ENCODE measurements around the gene MYH4. TPM values are rescaled to one million over a fixed set of nuclear protein-coding genes. Genes with fewer than 3 reads are reported as not detected.

The MYH4 gene
- total RNA-seq, 4 donors from 2014 or later, result not detected

DNA sequence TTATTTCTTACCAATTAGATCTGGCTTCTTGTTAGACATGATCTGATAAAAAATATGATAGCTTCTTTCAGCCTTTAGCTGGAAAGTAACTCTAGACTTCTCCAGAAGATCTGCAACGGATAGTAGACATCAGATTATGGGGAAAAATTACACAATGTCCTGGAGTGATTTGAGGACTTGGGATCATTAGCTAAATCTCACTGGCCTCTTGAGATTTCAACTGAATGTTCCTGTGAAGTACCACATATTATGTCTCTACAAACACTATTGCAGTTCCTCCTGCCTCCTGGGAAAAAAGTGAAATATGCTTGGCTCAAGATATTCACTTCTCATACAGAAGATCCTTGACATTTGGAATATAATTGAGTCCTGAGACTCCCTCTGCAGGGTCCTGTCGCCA lies 43.5 kb upstream of the MYH4 start:
- no peak for DNase-seq
- Histone ChIP-seq H3K27ac (no peak overlapping the region), H3K36me3 (no peaks in the 10 kb centered on the region), H3K4me1 (no peaks in the 10 kb centered on the region), H3K27me3 (no peaks in the 10 kb centered on the region), H3K4me3 (no peak overlapping the region), H3K9me3 (no peaks in the 10 kb centered on the region)
- intact Hi-C loops (cut with DNase I), result no loop called here
- WGBS, 2 donors, result 44 to 60% methylated on average over 2 of the region's 2 CpGs
- no peak for TF ChIP-seq POLR2A (IDR thresholded peaks at IDR 0.05)

DNA sequence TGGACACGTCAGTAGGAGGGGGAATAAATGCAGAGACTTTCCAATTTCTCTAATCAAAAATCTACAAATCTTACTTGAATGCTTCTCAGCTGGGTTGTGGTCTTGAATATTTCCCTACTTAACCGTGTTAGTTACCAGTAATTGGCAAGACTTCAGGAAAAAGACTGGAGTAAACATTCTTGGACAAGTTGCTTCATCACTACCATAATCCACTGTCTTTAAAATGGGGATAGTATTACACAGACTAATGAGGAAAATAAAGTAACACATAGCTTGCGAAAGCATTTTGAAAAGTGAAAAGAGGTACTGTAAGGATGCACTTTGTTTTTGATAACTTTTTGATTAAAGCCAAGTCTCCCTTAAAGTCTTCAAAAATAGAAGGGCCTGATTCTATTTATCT lies 30.6 kb upstream of the MYH4 start:
- TF ChIP-seq, protein P1, sequence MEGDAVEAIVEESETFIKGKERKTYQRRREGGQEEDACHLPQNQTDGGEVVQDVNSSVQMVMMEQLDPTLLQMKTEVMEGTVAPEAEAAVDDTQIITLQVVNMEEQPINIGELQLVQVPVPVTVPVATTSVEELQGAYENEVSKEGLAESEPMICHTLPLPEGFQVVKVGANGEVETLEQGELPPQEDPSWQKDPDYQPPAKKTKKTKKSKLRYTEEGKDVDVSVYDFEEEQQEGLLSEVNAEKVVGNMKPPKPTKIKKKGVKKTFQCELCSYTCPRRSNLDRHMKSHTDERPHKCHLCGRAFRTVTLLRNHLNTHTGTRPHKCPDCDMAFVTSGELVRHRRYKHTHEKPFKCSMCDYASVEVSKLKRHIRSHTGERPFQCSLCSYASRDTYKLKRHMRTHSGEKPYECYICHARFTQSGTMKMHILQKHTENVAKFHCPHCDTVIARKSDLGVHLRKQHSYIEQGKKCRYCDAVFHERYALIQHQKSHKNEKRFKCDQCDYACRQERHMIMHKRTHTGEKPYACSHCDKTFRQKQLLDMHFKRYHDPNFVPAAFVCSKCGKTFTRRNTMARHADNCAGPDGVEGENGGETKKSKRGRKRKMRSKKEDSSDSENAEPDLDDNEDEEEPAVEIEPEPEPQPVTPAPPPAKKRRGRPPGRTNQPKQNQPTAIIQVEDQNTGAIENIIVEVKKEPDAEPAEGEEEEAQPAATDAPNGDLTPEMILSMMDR (IDR thresholded peaks at IDR 0.05), result no peak
- TF ChIP-seq POLR2A (IDR thresholded peaks at IDR 0.05), result no peak
- no peak for DNase-seq
- no peak overlapping the region for H3K27ac ChIP-seq
- no peaks in the 10 kb centered on the region for H3K27me3 ChIP-seq
- no peaks in the 10 kb centered on the region for H3K4me1 ChIP-seq
- no peak overlapping the region for H3K4me3 ChIP-seq
- no peaks in the 10 kb centered on the region for H3K9me3 ChIP-seq
- intact Hi-C loops (cut with DNase I), result no loop called here
- WGBS, 2 donors, result 58 to 74% methylated on average over 3 of the region's 3 CpGs
- no peaks in the 10 kb centered on the region for H3K36me3 ChIP-seq

DNA sequence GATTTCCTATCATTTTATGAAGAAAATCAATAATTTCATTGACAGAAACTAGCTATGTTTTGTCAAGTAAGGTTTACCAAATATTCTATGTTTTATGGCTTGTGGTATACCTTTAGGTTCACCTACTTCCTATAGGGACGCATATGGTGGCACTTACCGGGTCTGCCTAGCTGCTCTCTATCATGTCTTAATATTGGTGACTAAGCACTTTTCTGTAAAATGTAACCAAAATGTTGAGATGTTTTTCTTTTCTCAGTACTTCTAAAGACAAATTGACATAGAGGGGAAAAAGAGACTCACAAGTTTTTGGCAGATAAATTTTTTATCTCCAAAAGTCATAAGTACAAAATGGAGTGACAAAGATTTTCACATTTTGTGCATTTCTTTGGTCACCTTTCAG lies 22.6 kb upstream of the MYH4 start:
- H3K27me3 ChIP-seq, result no peaks in the 10 kb centered on the region
- H3K36me3 ChIP-seq, result no peaks in the 10 kb centered on the region
- DNase-seq, result no peak
- no peak for TF ChIP-seq POLR2A (IDR thresholded peaks at IDR 0.05)
- TF ChIP-seq, protein P1 (IDR thresholded peaks at IDR 0.05), result no peak
- intact Hi-C loops (cut with DNase I), result no loop called here
- WGBS, 2 donors, result 91 to 94% methylated on average over 2 of the region's 2 CpGs
- H3K9me3 ChIP-seq, result peaks cover 0 to 20% (median 12%) of the 10 kb centered on the region in 3 donors
- no peak overlapping the region for H3K4me3 ChIP-seq
- H3K27ac ChIP-seq, result no peak overlapping the region
- H3K4me1 ChIP-seq, result no peaks in the 10 kb centered on the region

DNA sequence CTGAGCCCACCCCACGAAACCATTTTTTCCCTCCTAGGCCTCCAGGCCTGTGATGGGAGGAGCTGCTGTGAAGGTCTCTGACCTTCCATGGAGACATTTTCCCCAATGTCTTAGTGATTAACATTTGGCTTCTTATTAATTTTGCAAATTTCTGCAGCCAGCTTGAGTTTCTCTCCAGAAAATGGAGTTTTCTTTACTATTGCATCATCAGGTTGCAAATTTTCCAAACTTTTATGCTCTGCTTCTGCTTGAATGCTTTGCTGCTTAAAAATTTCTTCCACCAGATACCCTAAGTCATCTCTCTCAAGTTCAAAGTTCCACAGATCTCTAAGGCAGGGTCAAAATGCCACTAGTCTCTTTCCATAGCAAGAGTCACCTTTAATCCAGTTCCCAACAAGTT lies 12.9 kb upstream of the MYH4 start:
- Histone ChIP-seq H3K27me3 (no peaks in the 10 kb centered on the region), H3K4me1 (no peaks in the 10 kb centered on the region), H3K27ac (no peak overlapping the region), H3K36me3 (no peaks in the 10 kb centered on the region), H3K4me3 (no peak overlapping the region), H3K9me3 (no peaks in the 10 kb centered on the region)
- intact Hi-C loops (cut with DNase I), result no loop called here
- DNase-seq, result no peak
- 55 to 57% methylated on average over 1 of the region's 1 CpG for WGBS, 2 donors
- TF ChIP-seq, protein P1 (IDR thresholded peaks at IDR 0.05), result no peak
- TF ChIP-seq POLR2A (IDR thresholded peaks at IDR 0.05), result no peak

DNA sequence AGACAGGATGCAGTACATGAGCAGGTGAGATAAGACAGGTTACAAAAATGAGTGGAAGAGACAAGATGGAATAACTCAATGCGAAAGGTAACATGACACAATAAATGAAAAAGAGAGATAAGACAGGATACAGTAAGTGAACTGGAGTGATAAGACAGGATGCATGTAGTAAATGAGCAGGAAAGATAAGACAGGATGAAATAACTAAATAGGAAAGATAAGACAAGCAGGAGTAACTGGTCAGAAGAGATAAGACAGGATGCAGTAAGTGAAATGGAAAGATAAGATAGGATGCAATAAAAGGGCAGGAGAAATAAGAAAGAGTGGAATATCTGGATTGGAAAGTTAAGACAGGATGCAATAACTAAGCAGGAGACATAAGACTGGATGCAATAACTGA lies 8.3 kb upstream of the MYH4 start:
- Histone ChIP-seq H3K4me1 (no peaks in the 10 kb centered on the region), H3K36me3 (no peaks in the 10 kb centered on the region), H3K4me3 (no peak overlapping the region), H3K27ac (no peak overlapping the region), H3K9me3 (no peaks in the 10 kb centered on the region), H3K27me3 (no peaks in the 10 kb centered on the region)
- 65 to 69% methylated on average over 1 of the region's 1 CpG for WGBS, 2 donors
- TF ChIP-seq, protein P1 (IDR thresholded peaks at IDR 0.05), result no peak
- TF ChIP-seq POLR2A (IDR thresholded peaks at IDR 0.05), result no peak
- DNase-seq, result no peak
- intact Hi-C loops (cut with DNase I), result no loop called here

DNA sequence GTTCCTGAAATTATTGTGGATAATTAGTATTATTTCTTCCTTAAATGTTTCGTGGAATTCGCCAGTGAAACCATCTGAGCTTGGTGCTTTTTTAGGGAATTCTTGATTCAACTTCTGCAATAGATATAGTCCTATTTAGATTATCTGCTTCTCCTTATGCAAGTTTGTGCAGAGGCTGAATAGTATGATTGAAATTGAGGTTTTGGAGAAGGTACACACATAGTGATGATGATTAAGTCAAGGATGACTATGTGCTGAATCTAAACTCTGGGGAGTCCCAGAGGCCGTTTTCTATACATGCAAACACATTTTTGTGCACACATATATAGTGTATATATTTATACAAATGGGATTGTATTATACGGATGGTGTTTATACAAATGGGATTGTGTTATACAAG lies 5.2 kb upstream of the MYH4 start:
- 66 to 68% methylated on average over 4 of the region's 4 CpGs for WGBS, 2 donors
- intact Hi-C loops (cut with DNase I), result no loop called here
- Histone ChIP-seq H3K4me3 (no peak overlapping the region), H3K27ac (no peak overlapping the region), H3K4me1 (no peaks in the 10 kb centered on the region), H3K36me3 (no peaks in the 10 kb centered on the region), H3K9me3 (no peaks in the 10 kb centered on the region), H3K27me3 (no peaks in the 10 kb centered on the region)
- TF ChIP-seq POLR2A (IDR thresholded peaks at IDR 0.05), result no peak
- TF ChIP-seq, protein P1 (IDR thresholded peaks at IDR 0.05), result no peak
- DNase-seq, result no peak
